Hepatocyte (in vitro differentiated cells): ENCODE measurements around the gene SATB2.

Experiments used
- EZH2 ChIP-seq: fragments of 200-600 bp; sonication (generic); IDR thresholded peaks from 2 replicates; pipeline ENCODE4 v1.6.1; 2016; ENCODE audit warnings: antibody characterized with exemption, mild to moderate bottlenecking, borderline replicate concordance
- EZH2phosphoT487 ChIP-seq: fragments of 200-600 bp; sonication (generic); IDR thresholded peaks from one replicate; pipeline ENCODE4 v1.6.1; 2018; ENCODE audit warnings: antibody characterized with exemption, mild to moderate bottlenecking, low read depth, moderate library complexity; ENCODE audit not compliant: unreplicated experiment, severe bottlenecking
- TF ChIP-seq, protein P1 (sequence below): fragments of 200-600 bp; sonication (generic); IDR thresholded peaks from 2 replicates; pipeline ENCODE4 v1.5.1; 2016; ENCODE audit warnings: antibody characterized with exemption, mild to moderate bottlenecking; ENCODE audit not compliant: poor library complexity

DNA sequence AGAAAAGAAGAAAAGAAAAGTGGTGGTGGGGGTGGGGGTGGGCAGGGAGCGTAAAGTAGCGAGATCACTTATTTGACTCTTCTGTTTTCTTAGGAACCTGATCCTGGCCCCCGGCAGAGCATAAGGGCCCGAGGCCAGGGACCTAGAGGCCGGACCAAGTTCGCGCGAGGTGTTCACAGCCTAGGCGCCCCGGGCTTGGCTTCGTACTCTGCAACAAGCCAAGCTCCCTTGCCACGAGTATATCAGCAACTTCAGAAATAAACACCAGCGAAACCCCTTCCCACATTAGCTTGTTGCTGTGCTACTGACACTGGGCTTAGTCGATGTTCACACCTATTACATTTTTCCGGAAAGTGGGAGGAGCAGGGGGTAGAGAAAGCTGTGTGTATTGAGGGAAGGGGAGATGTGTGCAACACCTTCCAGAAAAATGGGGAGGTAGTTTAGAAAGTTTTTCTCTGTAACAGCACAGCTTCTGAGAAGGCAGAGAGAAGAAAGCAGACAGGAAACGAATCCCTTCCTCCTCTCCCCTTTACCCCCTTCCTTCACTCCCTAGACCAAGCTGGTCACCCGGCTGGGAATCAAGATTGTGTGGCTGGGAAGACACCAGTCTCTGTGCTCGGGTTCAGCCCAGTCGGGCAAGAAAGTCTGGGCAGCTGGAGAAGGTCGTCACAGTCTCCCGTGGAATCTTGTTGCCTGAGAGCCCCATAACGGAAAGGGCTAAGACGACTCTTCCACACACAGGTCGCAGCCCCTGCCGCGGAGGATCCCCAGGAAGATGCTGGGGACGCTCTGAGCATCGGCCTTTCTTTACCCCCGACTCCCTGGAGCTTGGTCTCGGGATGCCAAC lies 12.0 kb upstream of the SATB2 start:
- TF ChIP-seq, protein P1, sequence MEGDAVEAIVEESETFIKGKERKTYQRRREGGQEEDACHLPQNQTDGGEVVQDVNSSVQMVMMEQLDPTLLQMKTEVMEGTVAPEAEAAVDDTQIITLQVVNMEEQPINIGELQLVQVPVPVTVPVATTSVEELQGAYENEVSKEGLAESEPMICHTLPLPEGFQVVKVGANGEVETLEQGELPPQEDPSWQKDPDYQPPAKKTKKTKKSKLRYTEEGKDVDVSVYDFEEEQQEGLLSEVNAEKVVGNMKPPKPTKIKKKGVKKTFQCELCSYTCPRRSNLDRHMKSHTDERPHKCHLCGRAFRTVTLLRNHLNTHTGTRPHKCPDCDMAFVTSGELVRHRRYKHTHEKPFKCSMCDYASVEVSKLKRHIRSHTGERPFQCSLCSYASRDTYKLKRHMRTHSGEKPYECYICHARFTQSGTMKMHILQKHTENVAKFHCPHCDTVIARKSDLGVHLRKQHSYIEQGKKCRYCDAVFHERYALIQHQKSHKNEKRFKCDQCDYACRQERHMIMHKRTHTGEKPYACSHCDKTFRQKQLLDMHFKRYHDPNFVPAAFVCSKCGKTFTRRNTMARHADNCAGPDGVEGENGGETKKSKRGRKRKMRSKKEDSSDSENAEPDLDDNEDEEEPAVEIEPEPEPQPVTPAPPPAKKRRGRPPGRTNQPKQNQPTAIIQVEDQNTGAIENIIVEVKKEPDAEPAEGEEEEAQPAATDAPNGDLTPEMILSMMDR, result no peak
- TF ChIP-seq EZH2 (no peak), EZH2phosphoT487 (peak; percentile 28)
